Stimulated activated CD8-positive, alpha-beta memory T cell treated with anti-CD3 and anti-CD28 coated beads, Interleukin-4, amount 100 ng/mL, for 24 hours (primary cell): ENCODE data around the gene PVALB.
"Not testable (repeated sequence)": the region's sequence is repeated elsewhere in the genome, so short reads cannot be mapped to it uniquely, and the experiment has no call there.

Experiments
- DNase-seq: peaks from one replicate; pipeline ENCODE4 v3.0.0-alpha.2; 2020; ENCODE audit warnings: low read depth

The PVALB gene

DNA sequence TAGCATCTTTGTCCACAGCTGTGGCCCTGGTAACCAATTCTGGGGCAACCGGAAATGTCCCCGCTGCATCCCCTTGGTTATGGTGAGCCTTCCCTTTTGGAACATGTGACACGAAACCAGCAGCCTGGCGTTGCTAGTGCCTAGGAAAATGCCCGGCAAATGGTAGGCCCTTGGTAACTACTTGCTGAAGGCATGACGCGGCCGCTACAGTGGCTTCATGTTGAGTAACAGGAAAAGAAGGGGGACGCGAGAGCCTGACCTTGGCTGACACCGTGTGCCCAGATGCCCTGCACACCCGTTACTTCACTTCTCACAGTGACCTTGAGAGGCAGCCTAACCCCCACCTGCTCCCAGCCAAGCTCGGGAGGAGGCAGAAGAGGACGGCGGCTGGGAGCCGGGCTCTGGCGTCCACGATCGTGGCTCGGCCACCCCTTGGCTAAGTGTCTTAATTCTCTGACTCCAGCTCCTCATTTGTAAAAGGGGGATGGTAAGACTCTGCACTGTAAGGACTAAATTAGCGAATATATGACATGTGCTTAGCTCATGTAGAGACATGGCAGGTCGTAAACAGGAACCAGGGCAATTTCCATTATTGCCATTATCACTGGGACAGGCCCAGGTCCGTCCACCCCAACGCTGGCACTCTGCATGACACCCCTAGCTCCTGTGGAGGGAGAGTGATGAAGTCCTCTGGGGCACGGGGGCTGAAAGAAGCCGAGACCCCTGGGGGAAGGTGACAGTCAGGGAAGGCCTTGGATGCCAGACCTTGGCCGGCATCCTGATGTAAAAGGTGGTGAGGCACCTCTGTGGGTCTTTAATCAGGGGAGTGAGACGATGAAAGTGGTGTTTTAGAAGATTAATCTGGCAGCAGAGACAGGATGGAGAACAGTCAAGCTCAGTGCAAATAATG, 59.8 kb downstream of the PVALB start:
- no peak for DNase-seq

DNA sequence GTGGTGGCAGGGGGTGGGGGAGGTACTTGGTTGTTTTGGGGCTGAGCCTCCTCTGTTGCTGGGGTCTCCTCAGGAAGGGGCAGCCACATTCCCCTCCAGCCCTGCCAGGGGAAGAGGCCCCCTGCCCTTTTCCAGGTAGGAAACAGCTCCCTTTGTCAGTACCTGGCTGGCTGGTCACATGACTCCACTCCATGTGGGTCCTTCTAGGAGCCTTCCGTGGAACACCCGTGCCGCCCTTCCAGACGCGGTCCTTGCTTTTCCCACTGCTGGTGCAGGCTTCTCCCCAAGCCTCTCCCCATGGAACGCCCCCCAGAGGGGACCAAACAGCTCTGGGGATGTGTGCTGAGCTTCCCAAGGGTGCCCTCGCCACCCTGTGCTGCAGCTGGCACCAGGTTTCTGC, 60.8 kb downstream of the PVALB start:
- no peak for DNase-seq

DNA sequence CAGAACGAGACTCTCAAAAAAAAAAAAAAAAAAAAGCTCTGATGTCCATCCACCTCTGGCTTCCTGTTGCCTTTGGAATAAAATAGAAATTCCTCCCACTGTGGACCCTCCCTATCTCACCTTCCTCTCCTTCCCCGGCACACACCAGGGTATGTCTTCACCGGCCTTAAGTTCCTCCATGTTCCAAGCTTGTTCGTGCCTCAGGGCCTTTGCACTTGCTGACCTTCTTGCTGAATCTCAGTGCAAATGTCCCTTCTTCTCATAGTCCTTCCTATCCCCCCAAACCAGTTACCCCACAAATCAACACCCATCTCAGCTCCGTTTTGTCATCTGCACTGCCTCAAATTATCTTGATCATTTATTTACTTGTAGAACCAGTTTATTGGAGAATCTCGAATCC, 61.5 kb downstream of the PVALB start:
- DNase-seq: no peak

DNA sequence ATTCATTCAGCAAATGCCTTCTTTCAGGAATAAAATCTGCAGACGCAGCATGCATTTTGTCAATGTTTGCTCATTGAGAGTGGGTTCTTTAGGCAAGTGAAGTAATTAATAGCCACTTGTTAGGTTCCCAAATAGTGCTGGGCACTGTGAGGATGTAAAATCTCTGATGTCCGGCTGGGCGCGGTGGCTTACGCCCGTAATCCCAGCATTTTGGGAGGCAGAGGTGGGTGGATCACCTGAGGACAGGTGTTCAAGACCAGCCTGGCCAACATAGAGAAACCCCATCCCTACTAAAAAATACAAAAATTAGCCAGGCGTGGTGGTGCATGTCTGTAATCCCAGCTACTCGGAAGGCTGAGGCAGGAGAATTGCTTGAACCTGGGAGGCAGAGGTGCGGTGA, 62.0 kb downstream of the PVALB start:
- not testable (repeated sequence) for DNase-seq

DNA sequence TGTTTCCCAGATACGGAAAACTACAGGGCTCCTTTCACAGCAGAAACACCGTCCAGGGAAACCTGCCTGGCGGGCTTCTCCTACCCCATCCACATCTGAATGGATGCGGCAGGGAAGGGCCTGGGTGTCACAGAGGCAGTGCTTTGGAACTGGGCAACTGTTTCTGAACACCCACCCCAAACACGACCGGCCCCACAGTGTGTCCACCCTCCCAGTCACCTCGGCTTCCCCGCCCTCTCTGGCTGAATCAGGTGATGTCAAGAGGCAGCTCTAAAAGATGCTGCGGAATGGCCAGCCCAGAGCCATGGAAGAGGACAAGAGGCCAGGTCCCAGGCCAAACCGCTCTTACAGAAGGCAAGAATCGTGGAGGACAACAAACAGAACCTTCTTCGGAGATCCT, 62.9 kb downstream of the PVALB start:
- no peak for DNase-seq

DNA sequence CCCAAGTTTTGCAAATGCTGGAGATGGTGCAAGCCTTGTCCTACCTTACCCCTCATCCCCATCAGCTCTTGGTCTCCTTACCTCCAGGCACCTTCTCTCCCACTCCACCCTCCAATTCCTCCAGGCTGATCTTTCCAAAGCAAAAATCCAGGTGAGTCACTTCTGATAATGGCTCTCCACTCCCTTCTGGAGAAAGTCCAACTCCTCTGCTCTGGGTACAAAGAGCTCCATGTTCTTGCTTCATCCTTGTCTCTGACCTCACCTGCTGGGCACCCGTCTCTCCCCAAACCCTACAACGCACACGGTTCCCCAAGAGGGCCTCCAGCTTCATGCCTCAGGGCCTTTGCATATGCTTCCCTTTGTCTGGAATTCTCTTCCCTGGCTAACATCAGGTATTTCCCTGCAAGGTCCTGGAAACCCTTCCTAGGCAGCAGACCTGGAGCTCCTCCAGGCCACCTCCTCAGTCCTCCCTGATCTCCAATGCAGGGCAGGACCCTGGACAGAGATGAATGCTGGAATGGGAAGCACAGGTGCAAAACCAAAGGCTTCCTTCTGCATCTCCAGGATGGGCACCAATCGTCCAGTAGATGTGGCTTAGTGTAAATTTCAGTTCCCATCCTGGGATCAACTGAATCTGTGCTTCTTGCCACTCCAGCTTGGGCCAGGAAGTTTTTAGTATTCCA, 63.6 kb downstream of the PVALB start:
- no peak for DNase-seq
